Loucy (cell line): ENCODE measurements around the gene FAM219A.

Experiments
- EZH2phosphoT487 ChIP-seq: fragments of 200-600 bp; IDR thresholded peaks from 2 replicates; pipeline ENCODE4 v1.6.1; 2018; ENCODE audit warnings: antibody characterized with exemption, mild to moderate bottlenecking, moderate library complexity, borderline replicate concordance
- TF ChIP-seq, protein P1 (sequence below): fragments of 200-600 bp; sonication (generic); conservative IDR thresholded peaks from 2 replicates; pipeline ENCODE4 v1.5.1; 2014; ENCODE audit warnings: mild to moderate bottlenecking, antibody characterized with exemption, low read length

- TF ChIP-seq, protein P1, sequence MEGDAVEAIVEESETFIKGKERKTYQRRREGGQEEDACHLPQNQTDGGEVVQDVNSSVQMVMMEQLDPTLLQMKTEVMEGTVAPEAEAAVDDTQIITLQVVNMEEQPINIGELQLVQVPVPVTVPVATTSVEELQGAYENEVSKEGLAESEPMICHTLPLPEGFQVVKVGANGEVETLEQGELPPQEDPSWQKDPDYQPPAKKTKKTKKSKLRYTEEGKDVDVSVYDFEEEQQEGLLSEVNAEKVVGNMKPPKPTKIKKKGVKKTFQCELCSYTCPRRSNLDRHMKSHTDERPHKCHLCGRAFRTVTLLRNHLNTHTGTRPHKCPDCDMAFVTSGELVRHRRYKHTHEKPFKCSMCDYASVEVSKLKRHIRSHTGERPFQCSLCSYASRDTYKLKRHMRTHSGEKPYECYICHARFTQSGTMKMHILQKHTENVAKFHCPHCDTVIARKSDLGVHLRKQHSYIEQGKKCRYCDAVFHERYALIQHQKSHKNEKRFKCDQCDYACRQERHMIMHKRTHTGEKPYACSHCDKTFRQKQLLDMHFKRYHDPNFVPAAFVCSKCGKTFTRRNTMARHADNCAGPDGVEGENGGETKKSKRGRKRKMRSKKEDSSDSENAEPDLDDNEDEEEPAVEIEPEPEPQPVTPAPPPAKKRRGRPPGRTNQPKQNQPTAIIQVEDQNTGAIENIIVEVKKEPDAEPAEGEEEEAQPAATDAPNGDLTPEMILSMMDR, result no peak
- no peak for TF ChIP-seq EZH2phosphoT487
Measured at GRCh38 chr9:34426347-34427074, 31.9 kb downstream of the FAM219A start.
